Fibroblast of gingiva (primary cell): ENCODE data around the gene CBFA2T3.
"Not testable (repeated sequence)": the region's sequence is repeated elsewhere in the genome, so short reads cannot be mapped to it uniquely, and the experiment has no call there.

Experiments
- DNase-seq: peaks from one replicate; pipeline ENCODE4 v3.0.0-alpha.2; 2011; ENCODE audit warnings: low read depth

The CBFA2T3 gene

GRCh38 chr16:88908307-88908706, 68.7 kb downstream of the CBFA2T3 start:
- no peak for DNase-seq

- no peak for DNase-seq
Observed at GRCh38 chr16:88907768-88908167, 69.2 kb downstream of the CBFA2T3 start.

- DNase-seq = no peak
Observed at GRCh38 chr16:88906535-88907105, 70.4 kb downstream of the CBFA2T3 start.

GRCh38 chr16:88906020-88906419, 71.0 kb downstream of the CBFA2T3 start:
- no peak for DNase-seq

GRCh38 chr16:88905563-88905962, 71.4 kb downstream of the CBFA2T3 start:
- DNase-seq = no peak

- no peak for DNase-seq
Observed at GRCh38 chr16:88904676-88905365, 72.2 kb downstream of the CBFA2T3 start.

GRCh38 chr16:88903267-88903666, 73.7 kb downstream of the CBFA2T3 start:
- no peak for DNase-seq

GRCh38 chr16:88902744-88903143, 74.3 kb downstream of the CBFA2T3 start:
- no peak for DNase-seq

GRCh38 chr16:88901718-88902337, 75.2 kb downstream of the CBFA2T3 start:
- no peak for DNase-seq

GRCh38 chr16:88900662-88901052, 76.3 kb downstream of the CBFA2T3 start:
- no peak for DNase-seq

- no peak for DNase-seq
Observed at GRCh38 chr16:88899901-88900661, 76.9 kb downstream of the CBFA2T3 start.

- DNase-seq = no peak
Observed at GRCh38 chr16:88897696-88898425, 79.1 kb downstream of the CBFA2T3 start.

- no peak for DNase-seq
Observed at GRCh38 chr16:88896238-88897070, 80.6 kb downstream of the CBFA2T3 start.

GRCh38 chr16:88895335-88895734, 81.7 kb downstream of the CBFA2T3 start:
- no peak for DNase-seq

GRCh38 chr16:88894681-88895300, 82.2 kb downstream of the CBFA2T3 start:
- DNase-seq = no peak

- DNase-seq = not testable (repeated sequence)
Observed at GRCh38 chr16:88894266-88894665, 82.7 kb downstream of the CBFA2T3 start.

- DNase-seq = no peak
Observed at GRCh38 chr16:88893127-88893968, 83.7 kb downstream of the CBFA2T3 start.

GRCh38 chr16:88892065-88892464, 84.9 kb downstream of the CBFA2T3 start:
- no peak for DNase-seq

GRCh38 chr16:88891083-88891482, 85.9 kb downstream of the CBFA2T3 start:
- no peak for DNase-seq
